WTC11 (cell line): ENCODE data around the gene PCSK5.

Experiments used
- ATF6 ChIP-seq: sonication (generic); formaldehyde crosslinking; IDR thresholded peaks from 2 replicates; pipeline ENCODE4 v1.8.1; 2023; ENCODE audit warnings: mild to moderate bottlenecking, missing genetic modification reagents
- CBFB ChIP-seq: sonication (generic); formaldehyde crosslinking; IDR thresholded peaks from 2 replicates; pipeline ENCODE4 v1.8.1; 2022; ENCODE audit warnings: mild to moderate bottlenecking, low read depth, missing genetic modification reagents
- CTCF ChIP-seq: fragments of 200-600 bp; IDR thresholded peaks from 2 replicates; pipeline ENCODE4 v1.8.0; 2022; ENCODE audit warnings: antibody characterized with exemption
- NR2C2 ChIP-seq: sonication (generic); formaldehyde crosslinking; IDR thresholded peaks from 2 replicates; pipeline ENCODE4 v1.8.0; 2022; ENCODE audit warnings: mild to moderate bottlenecking, missing genetic modification reagents
- NR3C1 ChIP-seq: sonication (generic); formaldehyde crosslinking; conservative IDR thresholded peaks from 2 replicates; pipeline ENCODE4 v1.8.1; 2023; ENCODE audit warnings: low read depth, mild to moderate bottlenecking, missing genetic modification reagents
- TEAD1 ChIP-seq: sonication (generic); formaldehyde crosslinking; IDR thresholded peaks from 2 replicates; pipeline ENCODE4 v1.8.0; 2022; ENCODE audit warnings: mild to moderate bottlenecking, missing genetic modification reagents
- ZNF423 ChIP-seq: fragments of 250-450 bp; sonication (Bioruptor Pico); IDR thresholded peaks from 2 replicates; pipeline ENCODE4 v2.1.2; 2022; ENCODE audit warnings: mild to moderate bottlenecking, moderate library complexity

GRCh38 chr9:76085596-76085995, 195.1 kb downstream of the PCSK5 start:
- no peak for TF ChIP-seq TEAD1 (CRISPR knock-in tag)
- no peak for TF ChIP-seq NR3C1 (CRISPR knock-in tag)
- TF ChIP-seq ZNF423, result no peak
- no peak for TF ChIP-seq CTCF
- TF ChIP-seq CBFB, result no peak
- no peak for TF ChIP-seq ATF6 (CRISPR knock-in tag)
- no peak for TF ChIP-seq NR2C2 (CRISPR knock-in tag)
